GM12872 (cell line): ENCODE data around the gene ATP8B4.

Experiments used
- CTCF ChIP-seq: IDR thresholded peaks from 3 replicates; pipeline ENCODE4 v1.5.1; 2011; ENCODE audit warnings: low read depth, mild to moderate bottlenecking, low read length, moderate library complexity; ENCODE audit not compliant: insufficient read depth

ATP8B4 gene

GRCh38 chr15:50137893-50138292 lies 18.9 kb upstream of the ATP8B4 start:
- no peak; the same call in 2 of the 3 replicates for TF ChIP-seq CTCF

- TF ChIP-seq CTCF = no peak
Measured at GRCh38 chr15:50137330-50137761, 18.3 kb upstream of the ATP8B4 start.

- no peak for TF ChIP-seq CTCF
Measured at GRCh38 chr15:50135031-50135551, 16.1 kb upstream of the ATP8B4 start.

- no peak for TF ChIP-seq CTCF
Measured at GRCh38 chr15:50134524-50135024, 15.5 kb upstream of the ATP8B4 start.

GRCh38 chr15:50131617-50132016 lies 12.6 kb upstream of the ATP8B4 start:
- no peak for TF ChIP-seq CTCF

GRCh38 chr15:50128266-50128665 lies 9.2 kb upstream of the ATP8B4 start:
- TF ChIP-seq CTCF = no peak

- no peak for TF ChIP-seq CTCF
Measured at GRCh38 chr15:50127255-50127777, 8.3 kb upstream of the ATP8B4 start.
